HepG2 (cell line): Measurements from ENCODE around the gene CCDC38. TPM values are rescaled to one million over a fixed set of nuclear protein-coding genes. Genes with fewer than 3 reads are reported as not detected.

Experiments used
- CBX5 ChIP-seq: sonication (generic); formaldehyde crosslinking; IDR thresholded peaks from 2 replicates; pipeline ENCODE4 v1.4.0; 2020; ENCODE audit warnings: missing genetic modification reagents, borderline replicate concordance
- CREB1 ChIP-seq, 2 experiments: fragments of 450-650 bp in 1 of 2; IDR thresholded peaks; 2 replicates each; pipeline ENCODE4 v1.6.1; 2016 to 2017; ENCODE audit warnings: control low read depth in 1 of 2, mild to moderate bottlenecking in 1 of 2, missing compliant biosample characterization in 1 of 2, missing genetic modification characterization in 1 of 2
- DMTF1 ChIP-seq: sonication (generic); formaldehyde crosslinking; IDR thresholded peaks from 2 replicates; pipeline ENCODE4 v1.4.0; 2020; ENCODE audit warnings: mild to moderate bottlenecking, missing genetic modification reagents
- GATAD1 ChIP-seq: IDR thresholded peaks from 2 replicates; pipeline ENCODE4 v1.6.1; 2016; ENCODE audit warnings: missing genetic modification reagents, missing compliant biosample characterization
- HNF4A ChIP-seq: sonication (generic); formaldehyde crosslinking; IDR thresholded peaks from 2 replicates; pipeline ENCODE4 v1.4.0; 2020; ENCODE audit warnings: missing genetic modification reagents
- JUND ChIP-seq: sonication (generic); formaldehyde crosslinking; IDR thresholded peaks from 2 replicates; pipeline ENCODE4 v1.8.0; 2022; ENCODE audit warnings: mild to moderate bottlenecking, missing genetic modification reagents
- MAX ChIP-seq: IDR thresholded peaks from 2 replicates; pipeline ENCODE4 v1.6.1; 2012; ENCODE audit warnings: inconsistent platforms
- MEF2D ChIP-seq: sonication (generic); formaldehyde crosslinking; IDR thresholded peaks from 2 replicates; pipeline ENCODE4 v1.5.1; 2020; ENCODE audit warnings: mild to moderate bottlenecking, missing genetic modification reagents
- MXI1 ChIP-seq: IDR thresholded peaks from 3 replicates; pipeline ENCODE4 v1.6.1; 2012; ENCODE audit warnings: low read depth, low read length, inconsistent platforms, borderline replicate concordance
- NR2F6 ChIP-seq, 2 experiments: IDR thresholded peaks; 2 replicates each; pipeline ENCODE4 v1.6.1; 2016; ENCODE audit warnings: antibody characterized with exemption in 1 of 2, mild to moderate bottlenecking in 1 of 2
- PAXIP1 ChIP-seq: sonication (generic); formaldehyde crosslinking; conservative IDR thresholded peaks from 2 replicates; pipeline ENCODE4 v1.4.0; 2020; ENCODE audit warnings: mild to moderate bottlenecking, missing genetic modification reagents, moderate library complexity
- PHF21A ChIP-seq: sonication (generic); formaldehyde crosslinking; IDR thresholded peaks from 2 replicates; pipeline ENCODE4 v1.5.0; 2020; ENCODE audit warnings: mild to moderate bottlenecking, missing genetic modification reagents
- SOX5 ChIP-seq: IDR thresholded peaks from 2 replicates; pipeline ENCODE4 v1.6.1; 2016; ENCODE audit warnings: borderline replicate concordance
- TBX3 ChIP-seq: fragments of 450-650 bp; IDR thresholded peaks from 2 replicates; pipeline ENCODE4 v1.6.1; 2017; ENCODE audit warnings: antibody characterized with exemption, mild to moderate bottlenecking, inconsistent platforms, borderline replicate concordance
- ZEB1 ChIP-seq: IDR thresholded peaks from 2 replicates; pipeline ENCODE4 v1.6.1; 2012; ENCODE audit warnings: mild to moderate bottlenecking, low read depth, inconsistent platforms; ENCODE audit not compliant: insufficient replicate concordance
- ZFP36 ChIP-seq: fragments of 150-350 bp; IDR thresholded peaks from 2 replicates; pipeline ENCODE4 v1.6.1; 2018; ENCODE audit warnings: borderline replicate concordance, low read length, low read depth; ENCODE audit not compliant: partially characterized antibody
- ZFP91 ChIP-seq: sonication (generic); formaldehyde crosslinking; IDR thresholded peaks from 2 replicates; pipeline ENCODE4 v1.9.0; 2022; ENCODE audit warnings: missing genetic modification reagents, mild to moderate bottlenecking, borderline replicate concordance
- ZNF326 ChIP-seq: sonication (generic); formaldehyde crosslinking; IDR thresholded peaks from 2 replicates; pipeline ENCODE4 v1.4.0; 2020; ENCODE audit warnings: missing genetic modification reagents, borderline replicate concordance
- ZNF530 ChIP-seq: sonication (generic); formaldehyde crosslinking; IDR thresholded peaks from 2 replicates; pipeline ENCODE4 v1.5.0; 2020; ENCODE audit warnings: low read depth, mild to moderate bottlenecking, missing genetic modification reagents
- ZNF652 ChIP-seq: IDR thresholded peaks from 2 replicates; pipeline ENCODE4 v1.6.1; 2016; ENCODE audit warnings: low read depth, borderline replicate concordance
- polyA plus RNA-seq, 8 experiments: library from polyadenylated mRNA; depleted of rRNA in 3 of 8; stranded (reverse) in 7 of 8; unstranded in 1 of 8; fragments of >200 nt; fragmentation: Illumina TruSeq in 4 of 8; extraction: Trizol in 4 of 8; gene quantifications; 2 replicates each; pipeline versions ENCODE4 v1.2.1 to v1.2.3, GENCODE V29; 2011 to 2016; ENCODE audit warnings: low read depth in 4 of 8, missing spikeins in 1 of 8, mixed read lengths in 1 of 8; ENCODE audit not compliant: insufficient read depth in 1 of 8
- total RNA-seq, 5 experiments: library from RNA; depleted of rRNA; stranded (reverse); fragments of >200 nt; fragmentation: Illumina TruSeq; extraction: Trizol; gene quantifications; 2 replicates each; pipeline ENCODE4 v1.2.3, GENCODE V29; 2016; ENCODE audit warnings: low read depth in 1 of 5

CCDC38 gene
- total and polyA plus RNA-seq, 2 of the 13 experiments (the other 11 are each of a cell fraction or from before 2014, with no cell fraction given) = 0.24 to 0.32 TPM

DNA sequence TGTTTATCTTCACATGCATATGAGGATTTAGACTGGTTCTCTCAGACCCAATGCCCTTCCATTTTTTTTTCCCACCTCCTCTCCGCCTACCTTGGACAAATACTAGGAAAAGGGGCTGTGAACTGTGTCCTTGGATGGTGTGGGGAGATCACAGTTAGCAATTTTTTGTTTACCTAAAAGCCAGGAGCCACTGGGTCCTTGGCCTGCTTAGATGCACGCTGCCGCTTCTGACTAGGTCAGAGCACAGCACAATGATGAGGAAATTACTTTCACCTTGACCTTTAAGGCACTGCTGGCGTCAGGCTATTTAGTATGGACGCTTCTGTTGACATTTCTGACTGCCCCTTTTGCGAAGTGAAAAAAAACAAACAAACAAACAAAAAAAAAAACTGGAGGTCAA lies 1.9 kb downstream of the CCDC38 start (continued):
- TF ChIP-seq HNF4A (CRISPR knock-in tag) = peak; percentile 90
- peak; percentile 94 for TF ChIP-seq PHF21A (CRISPR knock-in tag)
- peak; percentile 93 for TF ChIP-seq TBX3
- TF ChIP-seq MEF2D (CRISPR knock-in tag) = peak; percentile 97
- peak; percentile 99 for TF ChIP-seq NR2F6 (IDR thresholded peaks at IDR 0.05)
- TF ChIP-seq NR2F6 (CRISPR knock-in tag; IDR thresholded peaks at IDR 0.05) = peak; percentile 99
- TF ChIP-seq CBX5 (CRISPR knock-in tag) = peak; percentile 56; the same call in 1 of the 2 replicates
- TF ChIP-seq ZNF530 (CRISPR knock-in tag) = no peak
- TF ChIP-seq GATAD1 (CRISPR knock-in tag) = 0 out of 2 replicates have a peak, but pooled peaks have one; percentile 42
- no peak for TF ChIP-seq DMTF1 (CRISPR knock-in tag)
- TF ChIP-seq CREB1 (IDR thresholded peaks at IDR 0.05) = peak; percentile 53
- peak; percentile 81; the same call in 1 of the 2 replicates for TF ChIP-seq CREB1 (CRISPR knock-in tag; IDR thresholded peaks at IDR 0.05)
- no peak; the same call in 1 of the 2 replicates for TF ChIP-seq ZFP91
- peak; percentile 43; the same call in 1 of the 3 replicates for TF ChIP-seq MXI1
- peak; percentile 95 for TF ChIP-seq SOX5 (CRISPR knock-in tag)
- TF ChIP-seq ZEB1 = peak; percentile 46
- TF ChIP-seq JUND (CRISPR knock-in tag) = peak; percentile 51; the same call in 1 of the 2 replicates
- TF ChIP-seq ZNF326 = no peak
- no peak for TF ChIP-seq ZNF652 (CRISPR knock-in tag)
- peak; percentile 70 for TF ChIP-seq MAX
- peak; percentile 96 for TF ChIP-seq PAXIP1 (CRISPR knock-in tag)
- no peak for TF ChIP-seq ZFP36
